Chondrocyte (in vitro differentiated cells): ENCODE measurements around the gene SENP3. TPM values are rescaled to one million over a fixed set of nuclear protein-coding genes. Genes with fewer than 3 reads are reported as not detected.
A peak's percentile ranks its signal among the peaks of the same experiment; 100 is the strongest.

Experiments used
- DNase-seq: peaks from one replicate; pipeline ENCODE4 v3.0.0; 2021; ENCODE audit warnings: mixed read lengths, low spot score
- H3K27ac Mint-ChIP-seq: one replicate; pipeline ENCODE4 v1.8.0; 2021; ENCODE audit warnings: mild to moderate bottlenecking, moderate library complexity, mixed read lengths; ENCODE audit not compliant: unreplicated experiment
- H3K27me3 Mint-ChIP-seq: 2 replicates; pipeline ENCODE4 v1.8.0; 2021; ENCODE audit warnings: low read depth, mixed read lengths
- H3K36me3 Mint-ChIP-seq: 2 replicates; pipeline ENCODE4 v1.8.0; 2021; ENCODE audit warnings: low read depth, mixed read lengths
- H3K4me1 Mint-ChIP-seq: 2 replicates; pipeline ENCODE4 v1.8.0; 2021; ENCODE audit warnings: low read depth, mild to moderate bottlenecking, mixed read lengths
- H3K4me3 Mint-ChIP-seq: one replicate; pipeline ENCODE4 v1.8.0; 2021; ENCODE audit warnings: mild to moderate bottlenecking, moderate library complexity, mixed read lengths; ENCODE audit not compliant: unreplicated experiment
- H3K9me3 Mint-ChIP-seq: 2 replicates; pipeline ENCODE4 v1.8.0; 2021; ENCODE audit warnings: low read depth, mixed read lengths
- total RNA-seq: library from RNA; stranded (reverse); gene quantifications from 3 replicates; pipeline ENCODE4 v1.2.1, GENCODE V29; 2021
- TF ChIP-seq, protein P1 (sequence below): fragments of 200-600 bp; sonication (generic); IDR thresholded peaks from 2 replicates; pipeline ENCODE4 v1.5.0; 2021; ENCODE audit warnings: antibody characterized with exemption, mild to moderate bottlenecking, moderate library complexity

SENP3 gene
- total RNA-seq, 1 donor from 2014 or later = 49.4 TPM

DNA sequence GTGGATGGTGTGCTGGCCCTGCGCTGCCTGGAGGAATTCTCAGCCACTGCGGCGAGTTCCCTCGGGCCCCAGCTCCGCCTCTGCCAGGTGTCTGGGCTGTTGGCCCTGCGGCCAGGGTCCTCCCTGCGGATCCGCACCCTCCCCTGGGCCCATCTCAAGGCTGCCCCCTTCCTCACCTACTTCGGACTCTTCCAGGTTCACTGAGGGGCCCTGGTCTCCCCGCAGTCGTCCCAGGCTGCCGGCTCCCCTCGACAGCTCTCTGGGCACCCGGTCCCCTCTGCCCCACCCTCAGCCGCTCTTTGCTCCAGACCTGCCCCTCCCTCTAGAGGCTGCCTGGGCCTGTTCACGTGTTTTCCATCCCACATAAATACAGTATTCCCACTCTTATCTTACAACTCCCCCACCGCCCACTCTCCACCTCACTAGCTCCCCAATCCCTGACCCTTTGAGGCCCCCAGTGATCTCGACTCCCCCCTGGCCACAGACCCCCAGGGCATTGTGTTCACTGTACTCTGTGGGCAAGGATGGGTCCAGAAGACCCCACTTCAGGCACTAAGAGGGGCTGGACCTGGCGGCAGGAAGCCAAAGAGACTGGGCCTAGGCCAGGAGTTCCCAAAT, 4.5 kb upstream of the SENP3 start:
- H3K9me3 Mint-ChIP-seq = no peaks in the 10 kb centered on the region
- H3K4me1 Mint-ChIP-seq = peaks cover 24% of the 10 kb centered on the region
- H3K4me3 Mint-ChIP-seq = no peak overlapping the region
- TF ChIP-seq, protein P1, sequence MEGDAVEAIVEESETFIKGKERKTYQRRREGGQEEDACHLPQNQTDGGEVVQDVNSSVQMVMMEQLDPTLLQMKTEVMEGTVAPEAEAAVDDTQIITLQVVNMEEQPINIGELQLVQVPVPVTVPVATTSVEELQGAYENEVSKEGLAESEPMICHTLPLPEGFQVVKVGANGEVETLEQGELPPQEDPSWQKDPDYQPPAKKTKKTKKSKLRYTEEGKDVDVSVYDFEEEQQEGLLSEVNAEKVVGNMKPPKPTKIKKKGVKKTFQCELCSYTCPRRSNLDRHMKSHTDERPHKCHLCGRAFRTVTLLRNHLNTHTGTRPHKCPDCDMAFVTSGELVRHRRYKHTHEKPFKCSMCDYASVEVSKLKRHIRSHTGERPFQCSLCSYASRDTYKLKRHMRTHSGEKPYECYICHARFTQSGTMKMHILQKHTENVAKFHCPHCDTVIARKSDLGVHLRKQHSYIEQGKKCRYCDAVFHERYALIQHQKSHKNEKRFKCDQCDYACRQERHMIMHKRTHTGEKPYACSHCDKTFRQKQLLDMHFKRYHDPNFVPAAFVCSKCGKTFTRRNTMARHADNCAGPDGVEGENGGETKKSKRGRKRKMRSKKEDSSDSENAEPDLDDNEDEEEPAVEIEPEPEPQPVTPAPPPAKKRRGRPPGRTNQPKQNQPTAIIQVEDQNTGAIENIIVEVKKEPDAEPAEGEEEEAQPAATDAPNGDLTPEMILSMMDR = no peak
- H3K27me3 Mint-ChIP-seq = no peaks in the 10 kb centered on the region
- peaks cover 2% of the 10 kb centered on the region for H3K36me3 Mint-ChIP-seq
- DNase-seq = no peak
- H3K27ac Mint-ChIP-seq = no peak overlapping the region

DNA sequence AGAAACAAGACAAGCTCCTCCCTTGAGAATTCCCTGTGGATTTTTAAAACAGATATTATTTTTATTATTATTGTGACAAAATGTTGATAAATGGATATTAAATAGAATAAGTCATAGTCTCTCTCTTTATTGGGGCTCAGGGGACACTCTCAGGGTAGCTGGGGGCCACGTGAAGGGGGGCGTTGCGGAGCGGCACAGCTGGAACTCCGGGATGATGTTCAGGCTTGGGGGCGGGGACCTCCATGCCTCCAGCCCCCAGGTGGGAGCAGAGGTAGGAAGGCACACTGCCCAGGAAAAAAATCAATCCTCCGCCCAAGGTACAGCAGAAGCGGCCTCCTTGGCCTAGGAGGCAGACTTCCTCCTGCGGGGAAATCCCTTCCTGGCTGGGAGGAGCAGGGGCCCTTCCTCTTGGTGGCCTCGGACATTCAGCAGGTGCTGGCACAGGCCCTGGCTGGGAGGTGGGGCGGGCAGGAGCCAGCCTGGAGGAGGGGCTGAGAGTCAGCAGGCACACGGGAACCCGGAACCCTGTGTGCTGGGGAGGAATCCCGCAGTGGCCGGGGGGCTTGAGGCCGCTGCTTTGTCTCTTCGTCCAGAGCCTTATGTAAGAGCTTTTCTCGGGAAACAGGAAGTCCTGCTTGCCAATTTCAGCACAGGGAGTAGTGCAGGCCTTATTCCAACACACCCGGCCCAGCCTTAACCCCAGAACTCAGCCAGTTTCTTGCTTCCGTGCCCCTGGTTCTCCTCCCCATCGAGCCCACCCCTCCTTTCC, 3.8 kb upstream of the SENP3 start:
- Mint-ChIP-seq H3K4me3 (peak overlapping the region; percentile 35), H3K4me1 (peaks cover 31% of the 10 kb centered on the region), H3K36me3 (peaks cover 2% of the 10 kb centered on the region), H3K27me3 (no peaks in the 10 kb centered on the region), H3K9me3 (no peaks in the 10 kb centered on the region), H3K27ac (peak overlapping the region; percentile 92)
- no peak for DNase-seq
- TF ChIP-seq, protein P1 = no peak

DNA sequence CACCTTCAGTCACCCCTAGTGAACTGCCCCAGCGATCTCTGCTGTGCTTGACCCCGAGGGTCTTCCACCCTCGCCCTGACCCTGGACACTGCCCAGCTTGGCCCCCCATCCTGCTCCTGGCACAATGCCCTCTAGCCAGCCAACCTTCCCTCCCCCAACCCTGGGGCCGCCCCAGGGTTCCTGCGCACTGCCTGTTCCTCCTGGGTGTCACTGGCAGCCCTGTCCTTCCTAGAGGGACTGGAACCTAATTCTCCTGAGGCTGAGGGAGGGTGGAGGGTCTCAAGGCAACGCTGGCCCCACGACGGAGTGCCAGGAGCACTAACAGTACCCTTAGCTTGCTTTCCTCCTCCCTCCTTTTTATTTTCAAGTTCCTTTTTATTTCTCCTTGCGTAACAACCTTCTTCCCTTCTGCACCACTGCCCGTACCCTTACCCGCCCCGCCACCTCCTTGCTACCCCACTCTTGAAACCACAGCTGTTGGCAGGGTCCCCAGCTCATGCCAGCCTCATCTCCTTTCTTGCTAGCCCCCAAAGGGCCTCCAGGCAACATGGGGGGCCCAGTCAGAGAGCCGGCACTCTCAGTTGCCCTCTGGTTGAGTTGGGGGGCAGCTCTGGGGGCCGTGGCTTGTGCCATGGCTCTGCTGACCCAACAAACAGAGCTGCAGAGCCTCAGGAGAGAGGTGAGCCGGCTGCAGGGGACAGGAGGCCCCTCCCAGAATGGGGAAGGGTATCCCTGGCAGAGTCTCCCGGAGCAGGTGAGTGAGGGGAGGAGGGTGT, 3.0 kb upstream of the SENP3 start, which contains the start of gene TNFSF13:
Gene TNFSF13, plus strand, starts transcription at position 207 of the 776 bp plus-strand sequence. Its CDS starts 290 bp downstream, at position 497.
- peak within 1 kb of the TSS; percentile 92 for H3K27ac Mint-ChIP-seq
- peak within 1 kb of the TSS; percentile 35 for H3K4me3 Mint-ChIP-seq
- peaks cover 33% of the 10 kb centered on the region for H3K4me1 Mint-ChIP-seq

DNA sequence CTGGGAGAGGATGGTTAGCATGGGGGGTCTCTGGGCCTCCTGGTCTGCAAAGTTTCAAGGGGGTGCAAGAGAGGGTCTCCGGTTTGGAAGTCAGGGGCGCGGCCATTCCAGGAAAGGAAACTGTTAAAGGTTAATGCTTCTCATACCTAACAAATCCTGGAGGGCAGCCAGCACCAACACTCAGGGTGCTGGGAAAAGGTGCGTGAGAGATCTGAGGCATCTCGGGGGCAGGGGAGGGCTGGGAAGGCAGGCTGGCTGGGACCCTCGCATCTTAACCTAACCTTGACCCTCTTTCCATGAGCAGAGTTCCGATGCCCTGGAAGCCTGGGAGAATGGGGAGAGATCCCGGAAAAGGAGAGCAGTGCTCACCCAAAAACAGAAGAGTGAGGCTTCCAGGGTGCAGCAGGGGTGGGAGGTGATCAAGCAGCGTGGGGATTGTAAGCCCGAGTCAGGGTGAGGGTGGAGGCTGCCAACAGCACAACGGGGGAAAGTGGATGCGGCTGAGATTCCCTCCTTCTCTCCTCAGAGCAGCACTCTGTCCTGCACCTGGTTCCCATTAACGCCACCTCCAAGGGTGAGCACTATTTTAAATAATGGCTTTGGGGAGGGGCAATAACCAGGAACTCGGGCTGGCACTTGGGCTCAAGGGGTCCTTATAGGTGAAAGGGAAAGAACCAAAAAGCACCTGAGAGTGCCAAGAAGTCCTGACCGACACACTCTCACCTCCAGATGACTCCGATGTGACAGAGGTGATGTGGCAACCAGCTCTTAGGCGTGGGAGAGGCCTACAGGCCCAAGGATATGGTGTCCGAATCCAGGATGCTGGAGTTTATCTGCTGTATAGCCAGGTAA, 2.2 kb upstream of the SENP3 start:
- TF ChIP-seq, protein P1 = no peak
- Mint-ChIP-seq H3K36me3 (no peaks in the 10 kb centered on the region), H3K4me1 (peaks cover 36% of the 10 kb centered on the region), H3K27ac (peak overlapping the region; percentile 98), H3K4me3 (no peak overlapping the region), H3K9me3 (no peaks in the 10 kb centered on the region), H3K27me3 (no peaks in the 10 kb centered on the region)
- DNase-seq = no peak

More for the DNA sequence above, 3.0 kb upstream of the SENP3 start, which contains the start of gene TNFSF13:
- TF ChIP-seq, protein P1 = no peak
- H3K9me3 Mint-ChIP-seq = no peaks in the 10 kb centered on the region
- no peak for DNase-seq
- no peaks in the 10 kb centered on the region for H3K36me3 Mint-ChIP-seq
- H3K27me3 Mint-ChIP-seq = no peaks in the 10 kb centered on the region
